Right lobe of liver (tissue), 6 donors: ENCODE data around the gene LCA5L. TPM values are rescaled to one million over a fixed set of nuclear protein-coding genes. Genes with fewer than 3 reads are reported as not detected.

Experiments used
- ATAC-seq, 4 donors: fragments of 200-7000 bp; cut with Tn5 transposase; one replicate each; pipeline ENCODE4 v1.9.1; 2020; ENCODE audit warnings: mild to moderate bottlenecking in 4 of 4, moderate library complexity in 4 of 4
- DNase-seq, 3 donors: peaks; one replicate each; pipeline ENCODE4 v3.0.0-alpha.2; 2020
- H3K27ac ChIP-seq, 3 donors: fragments of 200-600 bp; one replicate each; pipeline ENCODE4 v1.8.0; 2022
- H3K27me3 ChIP-seq, 2 donors: fragments of 200-600 bp; one replicate each; pipeline ENCODE4 v1.8.0; 2022
- H3K36me3 ChIP-seq, 4 donors: fragments of 200-600 bp; sonication (generic) in 1 of 4; one replicate each; pipeline versions ENCODE4 v1.5.1 to v1.8.0; 2017 to 2022; ENCODE audit warnings: control low read depth in 1 of 4
- H3K4me1 ChIP-seq, 4 donors: fragments of 200-600 bp; sonication (generic) in 1 of 4; one replicate each; pipeline versions ENCODE4 v1.5.1 to v1.8.0; 2017 to 2022; ENCODE audit warnings: control low read depth in 1 of 4
- H3K4me3 ChIP-seq, 3 donors: fragments of 200-600 bp; one replicate each; pipeline ENCODE4 v1.8.0; 2022
- H3K9me3 ChIP-seq, 4 donors: fragments of 200-600 bp; sonication (generic) in 1 of 4; one replicate each; pipeline versions ENCODE4 v1.5.1 to v1.8.0; 2017 to 2022; ENCODE audit warnings: control low read depth in 1 of 4
- POLR2A ChIP-seq: fragments of 450-650 bp; IDR thresholded peaks from one replicate; pipeline ENCODE4 v1.6.1; 2017; ENCODE audit warnings: antibody characterized with exemption, mild to moderate bottlenecking
- WGBS: methylation state at CpG from one replicate; pipeline ENCODE4 v1.1.6; 2018; ENCODE audit warnings: low coverage, low lambda C conversion rate; ENCODE audit not compliant: insufficient coverage; ENCODE audit errors: missing lambda C conversion rate; 5-methylcytosine and 5-hydroxymethylcytosine counted together
- intact Hi-C, 2 donors: fragments of 100-400 bp; cut with DNase I; formaldehyde crosslinking; loops; one replicate each; pipeline versions ENCODE4 v1.11.2 to v1.14.1; 2022
- total RNA-seq, 6 experiments: library from RNA; depleted of rRNA in 2 of 6; stranded (reverse); fragments of >200 nt in 2 of 6; fragmentation: NEBNext Ultra II Directional in 3 of 6; extraction: Animal tissue kit (Norgen Biotek cat#: 25700) in 3 of 6; gene quantifications; one replicate each; pipeline versions ENCODE4 v1.1.0 to v1.2.4, GENCODE V29; 2016 to 2023
- TF ChIP-seq, protein P1 (sequence below), 4 donors: fragments of 200-600 bp in 3 of 4; fragments of 450-650 bp in 1 of 4; IDR thresholded peaks; one replicate each; pipeline versions ENCODE4 v1.5.1 to v1.8.0; 2016 to 2022; ENCODE audit warnings: antibody characterized with exemption in 4 of 4, mild to moderate bottlenecking in 2 of 4
- donor health status: DM: no; HTN: yes; CAD: no.
- donor health status: DM: no; HTN: no; CAD: no.
- donor health status: DM: no; HTN: no; CAD: no.
- donor health status: DM: no; HTN: yes; CAD: no.
- donor health status: DM: no; HTN: yes; CAD: no.

LCA5L gene
- total RNA-seq, 6 experiments from 2014 or later = 0.54 to 2.8 (median 1.1) TPM

DNA sequence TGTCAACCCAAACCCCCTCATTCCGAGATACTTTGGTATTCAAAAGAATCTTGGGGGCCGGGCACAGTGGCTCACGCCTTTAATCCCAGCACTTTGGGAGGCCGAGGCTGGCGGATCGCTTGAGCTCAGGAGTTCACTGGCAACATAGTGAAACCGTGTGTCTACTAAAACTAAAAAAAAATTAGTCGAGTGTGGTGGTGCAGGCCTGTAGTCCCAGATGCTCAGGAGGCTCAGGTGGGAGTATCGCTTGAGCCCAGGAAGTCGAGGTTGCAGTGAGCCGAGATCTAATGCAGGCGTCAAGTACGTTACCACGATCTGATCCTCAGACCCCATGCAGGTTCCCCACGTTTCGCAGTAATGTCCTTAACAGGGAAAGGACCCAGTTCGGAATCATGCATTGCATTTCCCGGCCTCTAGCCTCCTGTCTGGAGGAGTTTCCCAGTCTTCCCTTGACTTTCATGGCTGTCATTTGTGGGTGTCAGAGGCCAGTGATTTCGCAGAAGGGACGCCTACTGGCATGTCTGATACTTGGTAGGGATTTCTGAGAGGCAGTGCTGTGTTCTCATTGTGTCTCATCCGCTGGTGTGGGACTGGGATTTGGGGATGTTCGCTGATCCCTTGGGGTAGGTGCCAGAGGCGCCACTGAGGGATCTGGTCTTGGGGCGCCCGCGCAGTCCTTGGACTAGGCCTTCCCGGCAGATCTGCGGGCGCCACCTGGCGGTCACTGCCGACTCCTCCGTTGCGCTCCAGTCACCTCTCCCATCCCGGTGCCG, 57.4 kb downstream of the LCA5L start:
- Histone ChIP-seq H3K27me3 (no peaks in the 10 kb centered on the region), H3K36me3 (peaks cover 0 to 23% (median 3%) of the 10 kb centered on the region in 4 donors), H3K27ac (peak overlapping the region; percentile 19 to 51 (median 32)), H3K4me1 (peaks cover 0 to 19% (median 5%) of the 10 kb centered on the region in 4 donors), H3K4me3 (peak overlapping the region; percentile 35 to 55 (median 52)), H3K9me3 (no peaks in the 10 kb centered on the region)
- peak; percentile 93 to 95 (median 94) for DNase-seq
- TF ChIP-seq, protein P1, sequence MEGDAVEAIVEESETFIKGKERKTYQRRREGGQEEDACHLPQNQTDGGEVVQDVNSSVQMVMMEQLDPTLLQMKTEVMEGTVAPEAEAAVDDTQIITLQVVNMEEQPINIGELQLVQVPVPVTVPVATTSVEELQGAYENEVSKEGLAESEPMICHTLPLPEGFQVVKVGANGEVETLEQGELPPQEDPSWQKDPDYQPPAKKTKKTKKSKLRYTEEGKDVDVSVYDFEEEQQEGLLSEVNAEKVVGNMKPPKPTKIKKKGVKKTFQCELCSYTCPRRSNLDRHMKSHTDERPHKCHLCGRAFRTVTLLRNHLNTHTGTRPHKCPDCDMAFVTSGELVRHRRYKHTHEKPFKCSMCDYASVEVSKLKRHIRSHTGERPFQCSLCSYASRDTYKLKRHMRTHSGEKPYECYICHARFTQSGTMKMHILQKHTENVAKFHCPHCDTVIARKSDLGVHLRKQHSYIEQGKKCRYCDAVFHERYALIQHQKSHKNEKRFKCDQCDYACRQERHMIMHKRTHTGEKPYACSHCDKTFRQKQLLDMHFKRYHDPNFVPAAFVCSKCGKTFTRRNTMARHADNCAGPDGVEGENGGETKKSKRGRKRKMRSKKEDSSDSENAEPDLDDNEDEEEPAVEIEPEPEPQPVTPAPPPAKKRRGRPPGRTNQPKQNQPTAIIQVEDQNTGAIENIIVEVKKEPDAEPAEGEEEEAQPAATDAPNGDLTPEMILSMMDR (IDR thresholded peaks at IDR 0.05) = peak; percentile 82 to 97 (median 96)
- no peak for TF ChIP-seq POLR2A
- peak; percentile 73 to 78 (median 74) for ATAC-seq
- WGBS = 20% methylated on average over 17 of the region's 35 CpGs
- intact Hi-C loops = loop anchor here in 1 of 2 donors (10.0 kb wide), 1 partner anchor 73 kb away; the partner anchor contains the start of gene BRWD1

DNA sequence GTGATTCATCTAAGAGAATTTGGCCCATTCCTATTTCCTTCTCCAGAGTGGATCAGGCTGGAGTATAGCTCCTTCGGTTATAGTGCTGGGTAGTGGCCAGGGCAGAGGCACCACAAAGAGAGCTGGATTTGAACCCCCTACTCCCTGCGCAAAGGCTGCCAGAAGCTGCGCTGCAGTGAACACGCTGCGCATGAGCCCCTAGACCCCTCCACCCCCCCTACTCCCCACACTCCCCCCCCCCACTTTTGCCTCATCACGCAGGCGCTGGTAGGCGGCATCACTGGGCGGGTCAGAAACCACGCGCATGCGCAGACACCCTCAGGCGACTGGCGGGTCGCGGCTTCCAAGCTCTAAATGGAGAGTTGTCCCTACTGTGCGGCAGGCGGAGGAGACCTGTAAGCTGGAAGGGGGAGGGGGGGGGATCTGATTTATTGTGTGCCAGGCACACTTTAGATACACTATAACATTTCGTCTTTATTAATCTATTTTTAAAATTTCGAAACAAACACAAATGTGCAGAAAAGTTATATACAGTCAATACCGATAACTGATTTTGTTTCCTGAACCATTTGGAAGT, 58.0 kb downstream of the LCA5L start:
- 0% methylated on average over 9 of the region's 21 CpGs for WGBS
- peak; percentile 54 to 66 (median 62) for ATAC-seq
- H3K27ac ChIP-seq = peak overlapping the region; percentile 37 to 70 (median 51)

DNA sequence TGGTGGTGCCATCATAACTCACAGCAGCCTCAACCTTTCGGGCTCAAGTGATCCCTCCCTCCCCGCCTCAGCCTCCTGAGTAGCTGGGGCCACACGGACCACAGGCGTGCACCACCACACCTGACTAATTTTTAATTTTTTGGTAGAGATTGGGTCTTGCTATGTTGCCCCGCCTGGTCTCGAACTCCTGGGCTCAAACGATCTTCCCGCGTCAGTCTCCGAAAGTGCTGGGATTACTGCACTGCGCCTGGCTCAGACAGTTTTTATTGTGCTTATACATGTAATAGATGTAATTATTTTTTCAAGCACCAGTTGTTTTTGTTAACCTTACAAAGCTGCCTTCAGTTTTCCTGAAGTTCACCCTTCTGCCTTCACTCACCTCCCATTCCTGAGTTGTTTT, 58.7 kb downstream of the LCA5L start:
- intact Hi-C loops = loop anchor here in 1 of 2 donors (10.0 kb wide), 1 partner anchor 72 kb away; the partner anchor contains the start of gene BRWD1
- Histone ChIP-seq H3K36me3 (peaks cover 0 to 11% (median 0%) of the 10 kb centered on the region in 4 donors), H3K27ac (peak overlapping the region; percentile 37 to 72 (median 40)), H3K4me1 (peaks cover 0 to 19% (median 5%) of the 10 kb centered on the region in 4 donors), H3K4me3 (peak overlapping the region in 2 of 3 donors; percentile 52 to 55), H3K27me3 (no peaks in the 10 kb centered on the region), H3K9me3 (no peaks in the 10 kb centered on the region)
- DNase-seq (no peak), ATAC-seq (no peak)
- TF ChIP-seq, protein P1 (IDR thresholded peaks at IDR 0.05) = no peak
- no peak for TF ChIP-seq POLR2A
- WGBS = 92% methylated on average over 9 of the region's 11 CpGs

More for the DNA sequence above, 58.0 kb downstream of the LCA5L start:
- H3K4me1 ChIP-seq = peaks cover 0 to 19% (median 5%) of the 10 kb centered on the region in 4 donors
- TF ChIP-seq, protein P1 (IDR thresholded peaks at IDR 0.05) = no peak
- TF ChIP-seq POLR2A = peak; percentile 44
- intact Hi-C loops = loop anchor here in 1 of 2 donors (10.0 kb wide), 1 partner anchor 73 kb away; the partner anchor contains the start of gene BRWD1
- no peaks in the 10 kb centered on the region for H3K9me3 ChIP-seq
- peak overlapping the region; percentile 35 to 55 (median 52) for H3K4me3 ChIP-seq
- H3K36me3 ChIP-seq = peaks cover 0 to 18% (median 1%) of the 10 kb centered on the region in 4 donors
- DNase-seq = peak; percentile 94 to 95 (median 94)
- H3K27me3 ChIP-seq = no peaks in the 10 kb centered on the region

DNA sequence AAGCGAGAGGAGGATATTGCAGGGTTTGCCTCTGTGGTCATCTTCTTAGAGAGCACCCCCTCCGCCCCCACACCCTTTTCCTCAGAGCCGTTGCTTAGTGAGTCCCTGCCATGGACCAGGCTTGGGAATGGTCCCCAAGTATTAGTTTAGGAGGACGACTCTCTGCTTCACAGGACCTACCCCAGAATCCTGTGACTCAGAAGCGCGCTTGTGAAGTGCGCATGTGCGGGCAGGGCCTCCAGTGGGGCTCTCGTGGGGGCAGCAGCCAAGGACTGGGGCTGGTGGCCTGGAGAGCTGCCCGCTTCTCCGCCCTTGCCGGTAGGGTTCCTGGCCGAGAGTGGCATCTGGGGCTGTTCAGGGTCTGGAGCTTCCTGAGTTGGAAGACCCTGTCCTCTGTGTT, 59.4 kb downstream of the LCA5L start:
- Histone ChIP-seq H3K4me1 (peaks cover 0 to 19% (median 5%) of the 10 kb centered on the region in 4 donors), H3K9me3 (no peaks in the 10 kb centered on the region), H3K36me3 (peaks cover 0 to 6% (median 0%) of the 10 kb centered on the region in 4 donors), H3K27me3 (no peaks in the 10 kb centered on the region), H3K4me3 (peak overlapping the region in 2 of 3 donors; percentile 49 to 56), H3K27ac (peak overlapping the region; percentile 47 to 72 (median 64))
- WGBS = 54% methylated on average over 4 of the region's 13 CpGs
- intact Hi-C loops = loop anchor here in 1 of 2 donors (10.0 kb wide), 1 partner anchor 71 kb away; the partner anchor contains the start of gene BRWD1
- ATAC-seq = peak in 1 of 4 donors; percentile 3
- peak in 1 of 3 donors; percentile 65 for DNase-seq
- TF ChIP-seq, protein P1 (IDR thresholded peaks at IDR 0.05) = no peak
- no peak for TF ChIP-seq POLR2A
